Astrocyte (in vitro differentiated cells and primary cell): ENCODE measurements around the gene C4orf51. TPM values are rescaled to one million over a fixed set of nuclear protein-coding genes. Genes with fewer than 3 reads are reported as not detected.

Experiments
- DNase-seq: peaks from one replicate; pipeline ENCODE4 v3.0.0-alpha.2; 2010; ENCODE audit warnings: low read depth
- FAIRE-seq: peaks from 2 replicates; lab custom pipeline; 2011; peaks lifted over from hg19 to GRCh38; lab: Jason Lieb, UNC
- H2AFZ ChIP-seq: 2 replicates; pipeline ENCODE4 v1.6.0; 2012; ENCODE audit warnings: low read depth, low read length, inconsistent platforms
- H3K27ac ChIP-seq: 2 replicates; pipeline ENCODE4 v1.5.1; 2011; ENCODE audit warnings: low read depth, low read length, inconsistent platforms
- H3K27me3 ChIP-seq: 2 replicates; pipeline ENCODE4 v1.6.0; 2011; ENCODE audit warnings: low read length, inconsistent platforms; ENCODE audit not compliant: insufficient read depth
- H3K36me3 ChIP-seq: 2 replicates; pipeline ENCODE4 v1.5.1; 2011; ENCODE audit warnings: low read length, inconsistent platforms; ENCODE audit not compliant: insufficient read depth
- H3K4me1 ChIP-seq: 2 replicates; pipeline ENCODE4 v1.5.1; 2011; ENCODE audit warnings: low read length, inconsistent platforms; ENCODE audit not compliant: insufficient read depth
- H3K4me2 ChIP-seq: 2 replicates; pipeline ENCODE4 v1.6.0; 2012; ENCODE audit warnings: low read length, inconsistent platforms
- H3K4me3 ChIP-seq: 2 replicates; pipeline ENCODE4 v1.5.1; 2011; ENCODE audit warnings: low read depth, mild to moderate bottlenecking, low read length, inconsistent platforms; ENCODE audit not compliant: insufficient read depth
- H3K79me2 ChIP-seq: 2 replicates; pipeline ENCODE4 v1.6.0; 2012; ENCODE audit warnings: mild to moderate bottlenecking, low read length, inconsistent platforms; ENCODE audit not compliant: insufficient read depth
- H3K9ac ChIP-seq: 2 replicates; pipeline ENCODE4 v1.6.0; 2012; ENCODE audit warnings: mild to moderate bottlenecking, low read length, inconsistent platforms
- H3K9me3 ChIP-seq: 2 replicates; pipeline ENCODE4 v1.5.1; 2012; ENCODE audit warnings: low read depth, mild to moderate bottlenecking, low read length, inconsistent platforms; ENCODE audit not compliant: insufficient read depth
- H4K20me1 ChIP-seq: 2 replicates; pipeline ENCODE4 v1.6.0; 2012; ENCODE audit warnings: low read length, inconsistent platforms; ENCODE audit not compliant: insufficient read depth
- H3K27ac Mint-ChIP-seq: one replicate; pipeline ENCODE4 v1.8.0; 2021; ENCODE audit warnings: mild to moderate bottlenecking, mixed read lengths; ENCODE audit not compliant: unreplicated experiment
- H3K27me3 Mint-ChIP-seq: one replicate; pipeline ENCODE4 v1.8.0; 2021; ENCODE audit warnings: low read depth, mixed read lengths; ENCODE audit not compliant: unreplicated experiment
- H3K36me3 Mint-ChIP-seq: one replicate; pipeline ENCODE4 v1.8.0; 2021; ENCODE audit warnings: low read depth, mixed read lengths; ENCODE audit not compliant: unreplicated experiment
- H3K4me1 Mint-ChIP-seq: one replicate; pipeline ENCODE4 v1.8.0; 2021; ENCODE audit warnings: low read depth, mixed read lengths; ENCODE audit not compliant: unreplicated experiment
- H3K4me3 Mint-ChIP-seq: one replicate; pipeline ENCODE4 v1.8.0; 2021; ENCODE audit warnings: mild to moderate bottlenecking, moderate library complexity, mixed read lengths; ENCODE audit not compliant: unreplicated experiment
- H3K9me3 Mint-ChIP-seq: one replicate; pipeline ENCODE4 v1.8.0; 2021; ENCODE audit warnings: mild to moderate bottlenecking, mixed read lengths; ENCODE audit not compliant: unreplicated experiment
- CTCF ChIP-seq: IDR thresholded peaks from 2 replicates; pipeline ENCODE4 v1.5.1; 2011; ENCODE audit warnings: low read depth, mild to moderate bottlenecking, inconsistent platforms, low read length, moderate library complexity; ENCODE audit not compliant: insufficient read depth
- EZH2 ChIP-seq: IDR thresholded peaks from 2 replicates; pipeline ENCODE4 v1.6.1; 2012; ENCODE audit warnings: mild to moderate bottlenecking, low read length, inconsistent platforms; ENCODE audit not compliant: insufficient read depth
- total RNA-seq: library from RNA; stranded (reverse); gene quantifications from 2 replicates; pipeline ENCODE4 v1.2.1, GENCODE V29; 2021

C4orf51 gene
- total RNA-seq, 1 donor from 2014 or later, result not detected

GRCh38 chr4:145719752-145720624 lies 40.0 kb downstream of the C4orf51 start:
- Histone ChIP-seq H3K27ac (no peak overlapping the region), H3K79me2 (no peaks in the 10 kb centered on the region), H3K4me2 (no peak overlapping the region), H3K27me3 (no peaks in the 10 kb centered on the region), H3K9me3 (no peaks in the 10 kb centered on the region), H3K36me3 (no peaks in the 10 kb centered on the region), H4K20me1 (no peaks in the 10 kb centered on the region), H3K4me3 (no peak overlapping the region), H2AFZ (no peak overlapping the region), H3K9ac (no peak overlapping the region), H3K4me1 (no peaks in the 10 kb centered on the region)
- Mint-ChIP-seq H3K36me3 (no peaks in the 10 kb centered on the region), H3K27ac (no peak overlapping the region), H3K9me3 (no peaks in the 10 kb centered on the region), H3K4me1 (peaks cover 9% of the 10 kb centered on the region), H3K4me3 (no peak overlapping the region), H3K27me3 (no peaks in the 10 kb centered on the region)
- TF ChIP-seq CTCF (no peak), EZH2 (no peak)
- no peak for DNase-seq
- no peak for FAIRE-seq

- H3K27ac Mint-ChIP-seq, result no peak overlapping the region
Measured at GRCh38 chr4:145720656-145721055, 40.7 kb downstream of the C4orf51 start.

More at GRCh38 chr4:145720656-145721055, 40.7 kb downstream of the C4orf51 start:
- DNase-seq (no peak), FAIRE-seq (no peak)
- Histone ChIP-seq H3K4me2 (no peak overlapping the region), H2AFZ (no peak overlapping the region), H3K36me3 (no peaks in the 10 kb centered on the region), H3K9ac (no peak overlapping the region), H3K27ac (no peak overlapping the region), H3K4me3 (no peak overlapping the region), H3K79me2 (no peaks in the 10 kb centered on the region), H3K9me3 (no peaks in the 10 kb centered on the region), H3K4me1 (no peaks in the 10 kb centered on the region), H3K27me3 (no peaks in the 10 kb centered on the region), H4K20me1 (no peaks in the 10 kb centered on the region)
- peaks cover 9% of the 10 kb centered on the region for H3K4me1 Mint-ChIP-seq
- no peaks in the 10 kb centered on the region for H3K9me3 Mint-ChIP-seq
- H3K4me3 Mint-ChIP-seq, result no peak overlapping the region
- no peaks in the 10 kb centered on the region for H3K36me3 Mint-ChIP-seq
- H3K27me3 Mint-ChIP-seq, result no peaks in the 10 kb centered on the region
- TF ChIP-seq CTCF (no peak), EZH2 (no peak)
